Osteocyte (in vitro differentiated cells): Measurements from ENCODE around the gene CARTPT. TPM values are rescaled to one million over a fixed set of nuclear protein-coding genes. Genes with fewer than 3 reads are reported as not detected.

Experiments used
- DNase-seq: peaks from one replicate; pipeline ENCODE4 v3.0.0; 2021; ENCODE audit warnings: mixed read lengths; ENCODE audit not compliant: unreplicated experiment; ENCODE audit errors: extremely low spot score
- H3K27ac Mint-ChIP-seq: one replicate; pipeline ENCODE4 v1.8.0; 2021; ENCODE audit warnings: mild to moderate bottlenecking, mixed read lengths; ENCODE audit not compliant: unreplicated experiment
- H3K27me3 Mint-ChIP-seq: one replicate; pipeline ENCODE4 v1.8.0; 2021; ENCODE audit warnings: mixed read lengths; ENCODE audit not compliant: unreplicated experiment
- H3K36me3 Mint-ChIP-seq: one replicate; pipeline ENCODE4 v1.8.0; 2021; ENCODE audit warnings: mixed read lengths; ENCODE audit not compliant: unreplicated experiment
- H3K4me1 Mint-ChIP-seq: one replicate; pipeline ENCODE4 v1.8.0; 2021; ENCODE audit warnings: mixed read lengths; ENCODE audit not compliant: unreplicated experiment
- H3K4me3 Mint-ChIP-seq: one replicate; pipeline ENCODE4 v1.8.0; 2021; ENCODE audit warnings: mild to moderate bottlenecking, moderate library complexity, mixed read lengths; ENCODE audit not compliant: unreplicated experiment
- H3K9me3 Mint-ChIP-seq: one replicate; pipeline ENCODE4 v1.8.0; 2021; ENCODE audit warnings: mixed read lengths; ENCODE audit not compliant: unreplicated experiment
- CTCF ChIP-seq: fragments of 200-600 bp; sonication (generic); IDR thresholded peaks from 2 replicates; pipeline ENCODE4 v1.5.0; 2021; ENCODE audit warnings: antibody characterized with exemption, mild to moderate bottlenecking, moderate library complexity
- total RNA-seq: library from RNA; stranded (reverse); gene quantifications from 2 replicates; pipeline ENCODE4 v1.2.1, GENCODE V29; 2021

CARTPT gene
- total RNA-seq, 1 donor from 2014 or later = not detected

GRCh38 chr5:71740015-71740753 lies 21.1 kb downstream of the CARTPT start:
- no peaks in the 10 kb centered on the region for H3K4me1 Mint-ChIP-seq
- TF ChIP-seq CTCF = no peak
- H3K27me3 Mint-ChIP-seq = peaks cover 40% of the 10 kb centered on the region
- H3K27ac Mint-ChIP-seq = no peak overlapping the region
- no peak overlapping the region for H3K4me3 Mint-ChIP-seq
- DNase-seq = no peak
- H3K9me3 Mint-ChIP-seq = no peaks in the 10 kb centered on the region
- no peaks in the 10 kb centered on the region for H3K36me3 Mint-ChIP-seq

- H3K27ac Mint-ChIP-seq = no peak overlapping the region
- no peaks in the 10 kb centered on the region for H3K4me1 Mint-ChIP-seq
- peaks cover 37% of the 10 kb centered on the region for H3K27me3 Mint-ChIP-seq
- H3K4me3 Mint-ChIP-seq = no peak overlapping the region
- DNase-seq = no peak
- no peak for TF ChIP-seq CTCF
- no peaks in the 10 kb centered on the region for H3K9me3 Mint-ChIP-seq
- H3K36me3 Mint-ChIP-seq = no peaks in the 10 kb centered on the region
These were observed 24.1 kb downstream of the CARTPT start for GRCh38 chr5:71743155-71743554.

- H3K27me3 Mint-ChIP-seq = peaks cover 27% of the 10 kb centered on the region
- no peaks in the 10 kb centered on the region for H3K36me3 Mint-ChIP-seq
- no peak overlapping the region for H3K27ac Mint-ChIP-seq
- no peak for DNase-seq
- H3K4me3 Mint-ChIP-seq = no peak overlapping the region
- H3K9me3 Mint-ChIP-seq = no peaks in the 10 kb centered on the region
- TF ChIP-seq CTCF = no peak
- H3K4me1 Mint-ChIP-seq = no peaks in the 10 kb centered on the region
These were observed 25.1 kb downstream of the CARTPT start for GRCh38 chr5:71744009-71744790.

GRCh38 chr5:71747182-71747581 lies 28.1 kb downstream of the CARTPT start:
- H3K4me1 Mint-ChIP-seq = peaks cover 3% of the 10 kb centered on the region
- H3K36me3 Mint-ChIP-seq = no peaks in the 10 kb centered on the region
- no peak for DNase-seq
- no peak overlapping the region for H3K27ac Mint-ChIP-seq
- H3K9me3 Mint-ChIP-seq = no peaks in the 10 kb centered on the region
- TF ChIP-seq CTCF = no peak
- H3K27me3 Mint-ChIP-seq = peaks cover 20% of the 10 kb centered on the region
- no peak overlapping the region for H3K4me3 Mint-ChIP-seq

GRCh38 chr5:71748360-71748759 lies 29.3 kb downstream of the CARTPT start:
- Mint-ChIP-seq H3K4me3 (no peak overlapping the region), H3K4me1 (peaks cover 3% of the 10 kb centered on the region), H3K36me3 (no peaks in the 10 kb centered on the region), H3K27ac (no peak overlapping the region), H3K9me3 (no peaks in the 10 kb centered on the region), H3K27me3 (peaks cover 23% of the 10 kb centered on the region)
- TF ChIP-seq CTCF = no peak
- DNase-seq = no peak
